Pancreas (tissue), 10 donors: ENCODE data around the gene XRCC1. TPM values are rescaled to one million over a fixed set of nuclear protein-coding genes. Genes with fewer than 3 reads are reported as not detected.

Experiments used
- ATAC-seq, 4 donors: fragments of 200-7000 bp; cut with Tn5 transposase; one replicate each; pipeline versions ENCODE4 v1.8.0 to v1.9.1; 2020; ENCODE audit warnings: mild to moderate bottlenecking in 4 of 4, moderate library complexity in 4 of 4
- DNase-seq, 6 donors: peaks; one replicate each; pipeline ENCODE4 v3.0.0-alpha.2; 2020
- FAIRE-seq: peaks from 2 replicates; lab custom pipeline; 2012; peaks lifted over from hg19 to GRCh38; lab: Jason Lieb, UNC
- H3K27ac ChIP-seq, 4 donors: fragments of 200-600 bp; sonication (generic); 1 replicate in 3 of 4; 2 replicates in 1 of 4; pipeline versions ENCODE4 v1.5.0 to v1.8.0; 2020
- H3K27me3 ChIP-seq, 4 donors: fragments of 200-600 bp; one replicate each; pipeline ENCODE4 v1.8.0; 2021
- H3K36me3 ChIP-seq, 3 donors: fragments of 200-600 bp; sonication (generic) in 1 of 3; one replicate each; pipeline versions ENCODE4 v1.5.0 to v1.8.0; 2020 to 2021
- H3K4me1 ChIP-seq, 3 donors: fragments of 200-600 bp; one replicate each; pipeline ENCODE4 v1.8.0; 2021
- H3K4me3 ChIP-seq, 4 donors: fragments of 200-600 bp; sonication (generic) in 2 of 4; one replicate each; pipeline versions ENCODE4 v1.5.0 to v1.8.0; 2020 to 2021
- H3K9me3 ChIP-seq, 4 donors: fragments of 200-600 bp; one replicate each; pipeline ENCODE4 v1.8.0; 2021
- CTCF ChIP-seq, 4 donors: fragments of 200-600 bp; sonication (generic) in 3 of 4; IDR thresholded peaks; one replicate each; pipeline versions ENCODE4 v1.5.0 to v1.8.0; 2021; ENCODE audit warnings: antibody characterized with exemption in 4 of 4
- WGBS, 2 donors: extraction: QIAGEN DNeasy Blood & Tissue Kit; methylation state at CpG; one replicate each; pipeline ENCODE4 v1.1.7; 2013; 5-methylcytosine and 5-hydroxymethylcytosine counted together
- intact Hi-C, 3 donors: fragments of 100-400 bp; cut with DNase I; formaldehyde crosslinking; loops; one replicate each; pipeline versions ENCODE4 v1.11.1 to v1.14.2; 2022
- polyA plus RNA-seq, 2 donors: library from polyadenylated mRNA; stranded (reverse); fragments of 200-250 nt; gene quantifications; one replicate each; pipeline ENCODE4 v1.2.3, GENCODE V29; 2013
- total RNA-seq, 6 donors: library from RNA; stranded (reverse); fragmentation: NEBNext Ultra II Directional in 4 of 6; extraction: Animal tissue kit (Norgen Biotek cat#: 25700) in 4 of 6; gene quantifications; one replicate each; pipeline versions ENCODE4 v1.2.1 to v1.2.4, GENCODE V29; 2021 to 2023
- donor health status: healthy with polysubstance abuse.
- donor health status: DM: no; HTN: no; CAD: no; lungs with moderate emphysema.
- donor health status: DM: no; HTN: no; CAD: no.
- donor health status: control.
- donor health status: control.
- donor health status: Bipolar disorder and iron deficiency.
- donor health status: DM: yes; HTN: yes; CAD: no.
- donor health status: DM: no; HTN: no; CAD: no.
- donor health status: DM: no; HTN: no; CAD: no.
- donor health status: DM: yes; HTN: yes; CAD: no.

XRCC1 gene
- total and polyA plus RNA-seq, 8 donors: 9.3 to 19.3 (median 12.8) TPM

DNA sequence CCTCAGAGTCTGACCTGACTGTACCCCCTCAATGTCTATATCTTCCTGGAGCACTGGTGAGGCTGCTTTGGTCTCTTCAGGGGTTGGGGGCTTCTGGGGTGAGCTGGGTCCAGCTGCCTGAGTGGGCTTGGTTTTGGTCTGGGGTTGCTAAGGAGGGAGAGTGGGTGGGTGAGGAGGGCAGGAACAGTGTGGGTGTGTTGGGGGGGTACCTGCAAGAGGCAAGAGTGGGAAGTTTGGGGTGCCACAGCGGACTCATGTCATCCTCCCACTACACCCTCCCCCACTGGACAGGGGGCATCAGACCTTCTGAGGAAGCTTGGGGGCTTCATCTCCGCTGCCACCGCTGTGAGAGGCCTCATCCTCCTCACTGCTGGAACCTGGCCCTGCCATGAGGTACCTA lies 28.7 kb downstream of the XRCC1 start:
- no peak for FAIRE-seq
- no peaks in the 10 kb centered on the region for H3K4me1 ChIP-seq
- H3K27ac ChIP-seq: no peak overlapping the region
- no peak for DNase-seq
- no peak for TF ChIP-seq CTCF (IDR thresholded peaks at IDR 0.05)
- 98 to 100% methylated on average over 3 of the region's 3 CpGs for WGBS, 2 donors
- H3K9me3 ChIP-seq: no peaks in the 10 kb centered on the region
- ATAC-seq: no peak
- H3K4me3 ChIP-seq: no peak overlapping the region
- intact Hi-C loops: no loop called here
- H3K36me3 ChIP-seq: peaks cover 0 to 23% (median 9%) of the 10 kb centered on the region in 3 donors
- no peaks in the 10 kb centered on the region for H3K27me3 ChIP-seq

GRCh38 chr19:43545981-43546380 lies 29.3 kb downstream of the XRCC1 start:
- Histone ChIP-seq H3K4me1 (no peaks in the 10 kb centered on the region), H3K9me3 (no peaks in the 10 kb centered on the region), H3K4me3 (no peak overlapping the region), H3K27me3 (no peaks in the 10 kb centered on the region), H3K27ac (no peak overlapping the region), H3K36me3 (peaks cover 0 to 17% (median 3%) of the 10 kb centered on the region in 3 donors)
- WGBS, 2 donors: 80 to 83% methylated on average over 2 of the region's 2 CpGs
- no peak for DNase-seq
- no peak for ATAC-seq
- intact Hi-C loops: no loop called here
- no peak for FAIRE-seq
- no peak for TF ChIP-seq CTCF (IDR thresholded peaks at IDR 0.05)

- 93 to 95% methylated on average over 5 of the region's 5 CpGs for WGBS, 2 donors
- Histone ChIP-seq H3K36me3 (peaks cover 0 to 11% (median 0%) of the 10 kb centered on the region in 3 donors), H3K27me3 (no peaks in the 10 kb centered on the region), H3K9me3 (no peaks in the 10 kb centered on the region), H3K4me3 (no peak overlapping the region), H3K4me1 (no peaks in the 10 kb centered on the region), H3K27ac (no peak overlapping the region)
- no peak for DNase-seq
- intact Hi-C loops: no loop called here
- no peak for ATAC-seq
- no peak for TF ChIP-seq CTCF (IDR thresholded peaks at IDR 0.05)
- FAIRE-seq: no peak
Measured at GRCh38 chr19:43545276-43545675, 30.1 kb downstream of the XRCC1 start.

DNA sequence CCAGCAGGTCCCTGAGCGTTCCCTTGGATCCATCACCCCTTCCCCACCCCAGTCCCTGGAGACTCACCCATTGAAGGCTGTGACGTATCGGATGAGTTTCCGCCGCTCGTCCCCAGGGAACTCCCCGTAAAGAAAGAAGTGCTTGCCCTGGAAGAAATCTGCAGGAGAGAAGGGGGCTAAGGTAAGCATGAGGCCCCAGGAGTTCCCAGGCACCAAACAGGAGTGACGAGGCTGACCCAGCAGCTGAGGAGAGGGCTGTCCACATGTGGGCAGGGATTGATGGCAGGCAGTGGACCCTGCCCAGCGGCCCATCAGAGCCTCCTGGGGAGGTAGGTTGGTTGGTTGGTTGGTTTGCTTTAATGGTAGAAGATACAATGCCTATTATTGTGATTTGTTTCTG lies 31.2 kb downstream of the XRCC1 start:
- H3K4me1 ChIP-seq: no peaks in the 10 kb centered on the region
- H3K27ac ChIP-seq: no peak overlapping the region
- no peak for TF ChIP-seq CTCF (IDR thresholded peaks at IDR 0.05)
- peaks cover 0 to 11% (median 0%) of the 10 kb centered on the region in 3 donors for H3K36me3 ChIP-seq
- H3K4me3 ChIP-seq: no peak overlapping the region
- FAIRE-seq: no peak
- intact Hi-C loops: loop anchor here in 1 of 3 donors (5.0 kb wide), 1 partner anchor 108 kb away; no protein-coding TSS in a partner anchor
- WGBS, 2 donors: 95% methylated on average over 9 of the region's 9 CpGs
- no peak for DNase-seq
- no peaks in the 10 kb centered on the region for H3K27me3 ChIP-seq
- no peak for ATAC-seq
- H3K9me3 ChIP-seq: no peaks in the 10 kb centered on the region

DNA sequence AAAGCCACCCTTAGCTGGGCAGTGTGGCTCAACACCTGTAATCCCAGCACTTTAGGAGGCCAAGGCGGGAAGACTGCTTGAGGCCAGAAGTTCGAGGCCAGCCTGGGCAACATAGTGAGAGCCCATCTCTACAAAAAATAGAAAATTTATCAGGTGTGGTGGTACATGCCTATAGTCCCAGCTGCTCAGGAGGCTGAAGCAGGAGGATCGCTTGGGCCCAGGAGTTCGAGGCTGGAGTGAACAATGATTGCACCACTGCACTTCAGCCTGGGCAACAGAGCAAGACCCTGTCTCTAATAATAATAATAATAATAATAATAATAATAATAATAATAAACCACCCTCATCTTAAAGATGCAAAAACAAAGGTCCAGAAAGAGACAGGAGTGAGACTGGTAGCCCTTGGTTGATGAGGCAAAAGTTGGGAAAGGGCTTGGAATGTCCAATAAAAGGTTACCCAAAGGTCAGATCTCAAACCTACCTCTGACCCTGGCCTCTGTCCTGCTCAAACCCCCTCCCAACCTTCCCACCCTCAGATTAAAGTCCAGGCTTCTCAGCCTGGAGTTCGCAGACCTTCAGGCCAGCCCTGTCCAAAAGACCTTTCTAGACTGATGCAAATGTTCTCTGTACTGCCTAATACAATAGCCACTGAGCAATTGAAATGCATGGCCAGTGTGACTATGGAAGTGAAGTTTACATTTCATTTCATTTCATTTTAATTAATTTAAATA lies 33.2 kb downstream of the XRCC1 start:
- no peaks in the 10 kb centered on the region for H3K9me3 ChIP-seq
- peaks cover 0 to 11% (median 0%) of the 10 kb centered on the region in 3 donors for H3K36me3 ChIP-seq
- no peak overlapping the region for H3K4me3 ChIP-seq
- H3K4me1 ChIP-seq: no peaks in the 10 kb centered on the region
- intact Hi-C loops: loop anchor here in 1 of 3 donors (5.0 kb wide), 1 partner anchor 110 kb away; no protein-coding TSS in a partner anchor
- 93 to 95% methylated on average over 5 of the region's 5 CpGs for WGBS, 2 donors
- DNase-seq (no peak), ATAC-seq (no peak), FAIRE-seq (no peak)
- TF ChIP-seq CTCF (IDR thresholded peaks at IDR 0.05): no peak
- H3K27ac ChIP-seq: no peak overlapping the region
- no peaks in the 10 kb centered on the region for H3K27me3 ChIP-seq
